Prostate gland (tissue), 2 donors: ENCODE data around the gene SLC25A24. TPM values are rescaled to one million over a fixed set of nuclear protein-coding genes. Genes with fewer than 3 reads are reported as not detected.
"Not testable (repeated sequence)": the region's sequence is repeated elsewhere in the genome, so short reads cannot be mapped to it uniquely, and the experiment has no call there.

Experiments used
- DNase-seq: peaks from one replicate; pipeline ENCODE4 v3.0.0-alpha.2; 2019; ENCODE audit warnings: low spot score
- H3K27ac ChIP-seq, 2 donors: fragments of 200-600 bp; sonication (generic); 2 replicates each; pipeline ENCODE4 v1.5.1; 2017 to 2019
- H3K27me3 ChIP-seq: fragments of 200-600 bp; sonication (generic); replicated peaks from 2 replicates; pipeline ENCODE4 v1.5.1; 2019; ENCODE audit not compliant: insufficient read depth
- H3K36me3 ChIP-seq, 2 donors: fragments of 200-600 bp; sonication (generic); 1 replicate in 1 of 2; 2 replicates in 1 of 2; pipeline versions ENCODE4 v1.5.1 to v1.8.1; 2017 to 2019
- H3K4me1 ChIP-seq: fragments of 200-600 bp; sonication (generic); replicated peaks from 2 replicates; pipeline ENCODE4 v1.5.1; 2019
- H3K4me3 ChIP-seq, 2 donors: fragments of 200-600 bp; sonication (generic); 2 replicates each; pipeline ENCODE4 v1.5.1; 2017 to 2019
- H3K9me3 ChIP-seq: fragments of 200-600 bp; sonication (generic); 2 replicates; pipeline ENCODE4 v1.5.1; 2017
- POLR2A ChIP-seq: fragments of 450-650 bp; IDR thresholded peaks from one replicate; pipeline ENCODE4 v1.6.1; 2016; ENCODE audit warnings: antibody characterized with exemption, mild to moderate bottlenecking
- POLR2AphosphoS5 ChIP-seq: sonication (generic); formaldehyde crosslinking; IDR thresholded peaks from one replicate; pipeline ENCODE4 v1.6.1; 2017; ENCODE audit warnings: antibody characterized with exemption
- WGBS: methylation state at CpG from one replicate; pipeline ENCODE4 v1.1.5; 2018; 5-methylcytosine and 5-hydroxymethylcytosine counted together
- intact Hi-C: fragments of 100-400 bp; cut with DNase I; formaldehyde crosslinking; loops from one replicate; pipeline ENCODE4 v1.14.2; 2022
- total RNA-seq, 2 donors: library from RNA; depleted of rRNA; stranded (reverse); fragments of >200 nt; gene quantifications; one replicate each; pipeline ENCODE4 v1.1.0, GENCODE V29; 2016
- TF ChIP-seq, protein P1 (sequence below), 4 experiments: fragments of 200-600 bp in 2 of 4; fragments of 450-650 bp in 2 of 4; sonication (generic) in 2 of 4; IDR thresholded peaks; 1 replicate in 3 of 4; 2 replicates in 1 of 4; pipeline ENCODE4 v1.5.1; 2016 to 2019; ENCODE audit warnings: antibody characterized with exemption in 4 of 4, mild to moderate bottlenecking in 2 of 4, moderate library complexity in 2 of 4

Gene SLC25A24
- total RNA-seq, 2 donors from 2014 or later: 14.9 to 17.6 TPM

DNA sequence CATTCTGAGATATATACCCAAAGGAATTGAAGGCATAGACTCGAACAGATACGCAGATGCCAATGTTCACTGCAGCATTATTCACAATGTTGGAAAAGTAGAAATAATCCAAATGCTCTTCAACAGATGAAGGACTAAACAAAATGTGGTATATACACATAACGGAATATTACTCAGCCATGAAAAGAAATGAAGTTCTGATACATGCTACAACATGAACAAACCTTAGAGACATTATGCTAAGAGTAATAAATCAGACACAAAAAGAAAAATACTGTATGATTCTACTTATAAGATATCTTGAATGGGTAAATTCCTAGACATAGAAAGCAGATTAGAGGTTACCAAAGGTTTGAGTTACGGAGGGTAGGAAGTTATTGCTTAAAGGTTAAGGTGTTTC, 57.9 kb downstream of the SLC25A24 start:
- no peak for TF ChIP-seq POLR2A
- no peak for TF ChIP-seq POLR2AphosphoS5
- TF ChIP-seq, protein P1, sequence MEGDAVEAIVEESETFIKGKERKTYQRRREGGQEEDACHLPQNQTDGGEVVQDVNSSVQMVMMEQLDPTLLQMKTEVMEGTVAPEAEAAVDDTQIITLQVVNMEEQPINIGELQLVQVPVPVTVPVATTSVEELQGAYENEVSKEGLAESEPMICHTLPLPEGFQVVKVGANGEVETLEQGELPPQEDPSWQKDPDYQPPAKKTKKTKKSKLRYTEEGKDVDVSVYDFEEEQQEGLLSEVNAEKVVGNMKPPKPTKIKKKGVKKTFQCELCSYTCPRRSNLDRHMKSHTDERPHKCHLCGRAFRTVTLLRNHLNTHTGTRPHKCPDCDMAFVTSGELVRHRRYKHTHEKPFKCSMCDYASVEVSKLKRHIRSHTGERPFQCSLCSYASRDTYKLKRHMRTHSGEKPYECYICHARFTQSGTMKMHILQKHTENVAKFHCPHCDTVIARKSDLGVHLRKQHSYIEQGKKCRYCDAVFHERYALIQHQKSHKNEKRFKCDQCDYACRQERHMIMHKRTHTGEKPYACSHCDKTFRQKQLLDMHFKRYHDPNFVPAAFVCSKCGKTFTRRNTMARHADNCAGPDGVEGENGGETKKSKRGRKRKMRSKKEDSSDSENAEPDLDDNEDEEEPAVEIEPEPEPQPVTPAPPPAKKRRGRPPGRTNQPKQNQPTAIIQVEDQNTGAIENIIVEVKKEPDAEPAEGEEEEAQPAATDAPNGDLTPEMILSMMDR (IDR thresholded peaks at IDR 0.05): no peak
- H3K27ac ChIP-seq: no peak overlapping the region
- intact Hi-C loops: no loop called here
- H3K4me3 ChIP-seq: no peak overlapping the region
- no peaks in the 10 kb centered on the region for H3K36me3 ChIP-seq
- no peak for DNase-seq
- H3K4me1 ChIP-seq: no peaks in the 10 kb centered on the region
- 96% methylated on average over 4 of the region's 4 CpGs for WGBS
- no peaks in the 10 kb centered on the region for H3K9me3 ChIP-seq
- no peaks in the 10 kb centered on the region for H3K27me3 ChIP-seq

DNA sequence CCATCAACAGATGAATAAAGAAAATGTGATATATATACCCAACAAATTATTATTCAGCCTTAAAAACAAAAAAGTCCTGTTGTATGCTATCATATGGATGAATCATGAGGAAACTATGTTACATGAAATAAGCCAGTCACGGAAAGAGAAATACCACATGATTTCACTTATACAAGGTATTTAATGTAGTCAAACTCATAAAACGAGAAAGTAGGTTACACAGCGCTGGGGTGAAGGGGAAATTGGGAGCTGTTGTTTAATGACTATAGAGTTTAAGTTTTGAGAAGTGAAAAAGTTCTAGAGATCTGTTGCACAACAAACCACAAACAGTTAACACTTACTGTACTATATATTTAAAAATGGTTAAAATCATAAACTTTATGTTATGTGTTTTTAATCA, 58.5 kb downstream of the SLC25A24 start:
- 97% methylated on average over 3 of the region's 3 CpGs for WGBS
- DNase-seq: no peak
- no peaks in the 10 kb centered on the region for H3K4me1 ChIP-seq
- intact Hi-C loops: no loop called here
- no peaks in the 10 kb centered on the region for H3K9me3 ChIP-seq
- no peak overlapping the region for H3K27ac ChIP-seq
- no peaks in the 10 kb centered on the region for H3K27me3 ChIP-seq
- no peaks in the 10 kb centered on the region for H3K36me3 ChIP-seq
- no peak overlapping the region for H3K4me3 ChIP-seq
- TF ChIP-seq, protein P1 (IDR thresholded peaks at IDR 0.05): no peak
- TF ChIP-seq POLR2AphosphoS5 (no peak), POLR2A (no peak)

DNA sequence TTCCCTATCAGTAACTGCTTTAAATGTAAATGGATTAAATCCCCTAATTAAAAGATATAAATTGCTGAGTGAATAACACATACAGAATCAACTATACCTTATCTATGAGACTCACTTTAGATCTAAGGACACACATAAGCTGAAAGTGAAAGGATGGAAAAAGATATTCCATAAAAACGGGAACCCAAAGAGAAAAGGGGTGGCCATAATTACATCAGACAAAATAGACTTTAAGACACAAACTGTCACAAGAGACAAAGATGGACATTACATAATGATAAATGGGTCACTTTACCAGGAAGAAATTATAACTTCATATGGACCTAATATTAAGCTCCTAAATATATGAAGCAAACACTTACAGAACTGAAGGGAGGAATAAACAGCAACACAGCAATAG, 59.2 kb downstream of the SLC25A24 start:
- Histone ChIP-seq H3K9me3 (no peaks in the 10 kb centered on the region), H3K36me3 (no peaks in the 10 kb centered on the region)
- WGBS: 100% methylated on average over 1 of the region's 1 CpG

DNA sequence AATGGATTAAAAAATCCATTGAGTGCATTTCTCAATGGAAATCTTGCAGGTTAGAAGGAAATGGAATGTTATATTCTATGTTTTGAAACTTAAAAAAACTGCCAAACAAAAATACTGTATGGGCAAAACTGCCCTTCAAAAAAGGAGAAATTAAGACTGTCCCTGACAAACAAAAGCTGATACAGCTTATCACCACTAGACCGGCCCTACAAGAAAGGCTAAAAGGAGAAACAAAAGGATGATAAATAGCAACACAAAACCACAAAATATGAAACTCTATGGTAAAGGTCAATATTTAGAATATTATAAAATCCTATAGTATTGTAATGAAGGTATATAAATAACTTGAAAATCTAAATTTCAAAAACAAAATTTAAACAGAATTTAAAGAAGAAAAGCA, 60.0 kb downstream of the SLC25A24 start:
- no peaks in the 10 kb centered on the region for H3K4me1 ChIP-seq
- intact Hi-C loops: no loop called here
- no peaks in the 10 kb centered on the region for H3K27me3 ChIP-seq
- 78% methylated on average over 1 of the region's 1 CpG for WGBS
- no peak overlapping the region for H3K27ac ChIP-seq
- H3K4me3 ChIP-seq: no peak overlapping the region
- H3K36me3 ChIP-seq: no peaks in the 10 kb centered on the region
- H3K9me3 ChIP-seq: no peaks in the 10 kb centered on the region
- TF ChIP-seq POLR2A (no peak), POLR2AphosphoS5 (no peak)
- TF ChIP-seq, protein P1 (IDR thresholded peaks at IDR 0.05): no peak
- DNase-seq: no peak

More for the DNA sequence above, 59.2 kb downstream of the SLC25A24 start:
- Histone ChIP-seq H3K4me3 (no peak overlapping the region), H3K4me1 (no peaks in the 10 kb centered on the region), H3K27ac (no peak overlapping the region), H3K27me3 (no peaks in the 10 kb centered on the region)
- DNase-seq: no peak
- no peak for TF ChIP-seq POLR2AphosphoS5
- intact Hi-C loops: no loop called here

DNA sequence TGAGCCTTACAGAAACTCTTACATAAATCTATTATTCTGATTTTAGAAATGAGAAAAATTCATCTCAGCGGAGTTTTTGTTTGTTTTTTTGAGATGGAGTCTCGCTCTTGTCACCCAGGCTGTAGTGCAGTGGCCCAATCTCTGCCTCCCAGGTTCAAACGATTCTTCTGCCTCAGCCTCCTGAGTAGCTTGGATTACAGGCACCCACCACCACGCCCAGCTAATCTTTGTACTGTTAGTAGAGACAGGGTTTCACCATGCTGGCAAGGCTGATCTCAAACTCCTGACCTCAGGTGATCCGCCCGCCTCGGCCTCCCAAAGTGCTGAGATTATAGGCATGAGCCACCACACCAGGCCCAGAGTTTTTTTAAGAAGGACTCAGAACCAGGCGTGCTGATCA, 60.6 kb downstream of the SLC25A24 start:
- 96% methylated on average over 8 of the region's 8 CpGs for WGBS
- H3K9me3 ChIP-seq, H3K4me1 ChIP-seq, DNase-seq, H3K4me3 ChIP-seq, intact Hi-C loops, H3K36me3 ChIP-seq, H3K27me3 ChIP-seq, H3K27ac ChIP-seq: not testable (repeated sequence)

DNA sequence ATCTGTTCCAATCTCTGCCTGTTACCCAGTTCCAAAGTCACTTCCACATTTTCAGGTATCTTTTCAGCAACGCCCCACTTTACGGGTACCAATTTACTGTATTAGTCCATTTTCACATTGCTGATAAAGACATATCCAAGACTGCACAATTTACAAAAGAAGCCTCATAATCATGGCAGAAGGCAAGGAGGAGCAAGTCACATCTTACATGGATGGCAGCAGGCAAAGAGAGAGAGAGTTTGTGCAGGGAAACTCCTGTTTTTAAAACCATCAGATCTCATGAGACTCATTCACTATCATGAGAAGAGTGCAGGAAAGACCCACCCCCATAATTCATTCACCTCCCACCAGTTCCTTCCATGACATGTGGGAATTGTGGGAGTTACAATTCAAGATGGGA, 67.0 kb downstream of the SLC25A24 start:
- 100% methylated on average over 2 of the region's 2 CpGs for WGBS
- H3K36me3 ChIP-seq, intact Hi-C loops, DNase-seq, H3K4me1 ChIP-seq, H3K27me3 ChIP-seq, H3K4me3 ChIP-seq, H3K9me3 ChIP-seq, H3K27ac ChIP-seq: not testable (repeated sequence)

DNA sequence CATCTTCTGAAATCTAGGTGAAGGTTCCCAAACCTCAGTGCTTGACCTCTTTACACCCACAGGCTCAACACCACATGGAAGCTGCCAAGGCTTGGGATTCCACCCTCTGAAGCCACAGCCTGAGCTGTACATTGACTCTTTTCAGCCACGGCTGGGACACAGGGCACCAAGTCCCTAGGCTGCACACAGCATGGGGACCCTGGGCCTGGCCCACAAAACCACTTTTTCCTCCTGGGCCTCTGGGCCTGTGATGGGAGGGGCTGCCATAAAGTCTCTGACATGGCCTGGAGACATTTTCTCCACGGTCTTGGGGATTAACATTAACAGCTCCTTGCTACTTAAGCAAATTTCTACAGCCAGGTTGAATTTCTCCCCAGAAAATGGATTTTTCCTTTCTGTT, 67.8 kb downstream of the SLC25A24 start:
- WGBS: 98% methylated on average over 2 of the region's 2 CpGs
- not testable (repeated sequence) for DNase-seq, H3K4me3 ChIP-seq

DNA sequence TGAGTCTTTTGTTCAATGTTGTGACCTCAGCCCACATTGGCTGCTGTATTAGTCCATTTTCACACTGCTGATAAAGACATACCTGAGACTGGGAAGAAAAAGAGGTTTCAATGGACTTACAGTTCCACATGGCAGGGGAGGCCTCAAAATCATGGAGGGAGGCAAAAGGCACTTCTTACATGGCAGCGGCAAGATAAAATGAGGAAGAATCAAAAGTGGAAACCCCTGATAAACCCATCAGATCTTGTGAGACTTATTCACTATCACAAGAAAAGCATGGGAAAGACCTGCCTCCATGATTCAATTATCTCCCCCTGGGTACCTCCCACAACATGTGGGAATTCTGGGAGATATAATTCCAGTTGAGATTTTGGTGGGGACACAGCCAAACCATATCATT, 68.9 kb downstream of the SLC25A24 start:
- H3K36me3 ChIP-seq, DNase-seq, intact Hi-C loops, H3K27ac ChIP-seq, H3K9me3 ChIP-seq, H3K4me1 ChIP-seq, H3K4me3 ChIP-seq, H3K27me3 ChIP-seq: not testable (repeated sequence)
- WGBS: 100% methylated on average over 1 of the region's 1 CpG

More for the DNA sequence above, 67.8 kb downstream of the SLC25A24 start:
- H3K27ac ChIP-seq, H3K4me1 ChIP-seq, H3K36me3 ChIP-seq, H3K9me3 ChIP-seq, intact Hi-C loops, H3K27me3 ChIP-seq: not testable (repeated sequence)
